Fibroblast of skin of scalp (primary cell): ENCODE data around the gene DHRS7C.

Experiments
- DNase-seq: peaks from one replicate; pipeline ENCODE4 v3.0.0-alpha.2; 2013

DHRS7C gene

DNA sequence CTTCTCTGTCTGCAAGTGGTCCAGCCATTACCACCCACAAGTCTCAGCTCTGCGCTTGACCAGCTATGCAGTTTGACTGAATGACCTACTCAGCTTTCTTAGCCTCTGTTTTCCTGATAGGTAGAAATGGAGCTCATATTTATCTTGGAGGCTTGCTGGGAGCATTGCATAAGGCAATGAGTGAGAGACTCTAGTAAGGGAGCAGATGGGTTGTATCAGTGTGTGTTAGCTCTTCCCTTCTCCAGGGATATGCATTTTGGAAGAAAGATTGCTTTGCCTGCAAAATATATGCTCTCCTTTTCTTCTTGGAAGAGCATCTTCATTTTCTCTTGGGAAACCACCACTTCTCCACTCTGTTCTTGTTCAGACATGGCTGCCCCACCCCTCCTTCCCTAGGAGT, 26.1 kb downstream of the DHRS7C start:
- DNase-seq: no peak

DNA sequence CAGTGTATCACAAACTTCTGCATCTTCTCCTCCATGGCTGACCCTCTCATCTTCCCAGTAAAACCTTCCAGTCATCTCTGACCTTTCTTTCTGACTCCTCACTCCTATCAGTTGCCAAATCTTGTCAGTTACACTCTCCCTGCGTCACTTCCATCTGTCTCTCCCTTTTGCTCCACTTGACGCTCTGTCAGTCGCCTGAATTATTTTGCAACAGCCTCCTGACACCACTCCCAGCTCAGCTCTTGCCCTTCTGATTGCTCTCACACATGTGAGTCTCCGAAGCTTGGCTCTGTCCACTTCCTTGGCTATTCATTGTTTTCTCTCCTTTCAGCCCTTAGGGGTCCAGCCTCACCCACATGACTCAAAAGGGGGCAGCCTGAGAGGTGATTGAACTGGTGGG, 27.7 kb downstream of the DHRS7C start:
- DNase-seq: no peak

DNA sequence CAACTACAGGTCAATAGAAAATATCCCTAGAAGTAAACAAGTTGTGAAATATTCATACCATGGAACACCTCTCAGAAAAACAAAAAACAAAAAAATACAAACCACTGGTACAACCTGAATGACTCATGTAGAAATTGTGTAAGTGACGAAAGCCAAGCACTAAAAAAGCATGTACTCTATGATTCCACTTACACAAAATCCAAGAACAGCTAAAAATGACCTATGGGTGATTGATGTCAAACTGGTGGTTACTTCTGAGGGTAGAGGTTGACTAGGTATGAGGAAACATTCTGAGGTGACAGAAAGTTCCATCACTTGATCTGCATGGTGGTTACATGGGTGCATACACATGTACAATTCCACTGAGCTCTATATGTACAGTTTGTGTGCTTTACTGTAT, 31.1 kb downstream of the DHRS7C start:
- no peak for DNase-seq

DNA sequence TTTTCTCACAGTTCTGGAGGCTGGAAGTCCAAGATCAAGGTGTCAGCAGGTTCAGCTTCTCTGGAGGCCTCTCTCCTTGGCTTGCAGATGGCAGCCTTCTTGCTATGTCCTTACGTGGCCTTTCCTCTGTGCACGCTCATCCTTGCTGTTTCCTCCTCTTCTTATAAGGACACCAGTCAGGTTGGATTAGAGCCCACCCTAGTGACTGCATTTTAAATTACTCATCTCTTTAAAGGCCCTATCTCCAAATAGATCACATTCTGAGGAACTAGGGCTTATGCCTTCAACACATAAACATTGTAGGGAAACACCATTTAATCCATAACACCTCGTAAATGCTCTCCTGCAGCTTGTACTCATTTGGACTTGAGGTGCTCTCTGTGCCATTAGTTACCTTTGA, 36.3 kb downstream of the DHRS7C start:
- peak; percentile 6 for DNase-seq

DNA sequence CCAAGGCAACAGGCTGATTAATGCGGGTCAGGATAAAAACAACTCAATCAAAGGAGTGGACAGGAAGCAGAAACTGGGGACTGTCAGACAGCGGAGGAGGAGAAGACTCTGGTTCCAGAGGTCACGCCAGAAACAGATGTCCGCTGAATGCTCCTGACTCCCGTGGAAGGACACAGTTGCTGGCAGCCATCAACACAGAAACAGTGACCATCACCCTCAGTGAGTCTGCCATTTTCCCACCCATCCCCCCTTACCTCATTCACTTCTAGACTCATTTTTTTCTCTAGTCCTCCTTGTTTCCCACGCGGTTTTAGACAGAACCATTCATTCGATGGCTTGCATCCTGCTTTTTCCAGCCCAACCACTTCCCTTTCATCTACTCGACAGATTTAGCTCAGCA, 40.9 kb downstream of the DHRS7C start:
- no peak for DNase-seq

DNA sequence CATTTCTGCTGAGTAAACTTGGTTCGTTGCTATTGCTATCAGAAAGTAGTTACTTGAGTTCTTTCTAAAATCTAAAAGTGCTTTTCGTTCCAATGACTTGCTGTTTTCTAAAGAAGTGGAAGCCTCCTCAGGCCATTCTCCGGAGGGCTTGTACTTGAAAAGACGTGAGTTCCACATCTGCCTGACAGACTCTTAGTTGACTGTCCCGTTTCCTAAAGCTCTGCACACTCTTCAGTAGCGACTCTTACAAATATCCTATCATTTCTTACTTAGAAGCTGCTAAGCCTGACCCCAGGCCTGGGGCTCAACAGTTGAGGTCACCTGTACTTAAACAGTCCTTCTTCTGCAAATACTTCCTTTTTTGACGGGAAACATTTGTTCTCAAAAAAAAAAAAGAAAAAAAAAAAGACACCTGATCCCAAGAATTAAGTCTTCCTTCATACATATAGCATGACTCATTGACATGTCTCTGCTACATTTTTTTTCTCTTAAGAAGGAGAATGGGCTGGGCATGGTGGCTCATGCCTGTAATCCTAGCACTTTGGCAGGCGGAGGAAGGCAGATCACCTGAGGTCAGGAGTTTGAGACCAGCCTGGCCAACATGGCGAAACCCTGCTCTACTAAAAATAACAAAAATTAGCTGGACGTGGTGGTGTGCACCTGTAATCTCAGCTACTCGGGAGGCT, 61.5 kb downstream of the DHRS7C start:
- no peak for DNase-seq

DNA sequence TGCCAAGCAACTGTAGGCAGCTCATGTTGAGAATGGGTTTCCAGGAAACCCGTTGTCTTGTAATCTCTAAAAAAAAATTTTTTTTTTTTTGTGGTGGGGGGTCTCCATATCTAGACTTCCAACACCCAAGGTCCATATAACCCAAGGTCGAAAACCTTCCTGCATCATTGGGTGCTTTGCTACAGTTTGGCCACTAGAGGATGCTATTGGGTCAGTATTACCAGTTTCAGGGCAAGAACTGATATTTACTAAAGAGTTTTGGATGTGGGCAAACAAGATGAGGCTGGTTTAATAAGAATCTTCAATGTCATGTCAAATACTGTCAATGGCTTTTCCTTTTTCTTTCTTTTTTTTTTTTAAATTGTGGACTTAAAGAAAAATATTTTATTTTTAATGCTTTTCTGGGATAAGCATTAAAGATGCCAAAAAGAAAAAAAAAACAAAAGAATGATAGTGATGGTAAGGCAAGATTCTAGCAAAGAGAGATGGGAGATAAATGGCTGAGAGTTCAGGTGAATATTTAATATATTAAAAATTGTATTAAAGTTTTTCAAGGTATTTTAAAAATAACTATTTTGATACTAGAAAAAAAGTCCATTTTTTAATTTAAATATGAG, 62.2 kb downstream of the DHRS7C start:
- DNase-seq: peak; percentile 54

DNA sequence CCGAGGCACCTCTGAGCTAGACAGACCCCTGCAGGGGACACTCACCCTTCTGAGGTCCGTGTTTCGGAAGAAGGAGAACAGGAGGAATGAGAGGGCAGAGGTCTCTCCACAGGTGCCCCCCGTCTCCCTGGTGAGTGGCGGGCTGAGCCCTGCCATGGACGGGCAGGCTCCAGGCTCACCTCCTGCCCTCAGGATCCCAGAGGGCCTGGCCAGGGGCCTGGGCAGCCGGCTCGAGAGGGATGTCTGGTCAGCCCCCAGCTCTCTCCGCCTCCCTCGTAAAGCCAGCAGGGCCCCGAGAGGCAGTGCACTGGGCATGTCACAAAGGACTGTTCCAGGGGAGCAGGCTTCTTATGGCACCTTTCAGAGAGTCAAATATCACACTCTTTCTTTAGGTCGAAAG, 62.8 kb downstream of the DHRS7C start:
- DNase-seq: no peak

DNA sequence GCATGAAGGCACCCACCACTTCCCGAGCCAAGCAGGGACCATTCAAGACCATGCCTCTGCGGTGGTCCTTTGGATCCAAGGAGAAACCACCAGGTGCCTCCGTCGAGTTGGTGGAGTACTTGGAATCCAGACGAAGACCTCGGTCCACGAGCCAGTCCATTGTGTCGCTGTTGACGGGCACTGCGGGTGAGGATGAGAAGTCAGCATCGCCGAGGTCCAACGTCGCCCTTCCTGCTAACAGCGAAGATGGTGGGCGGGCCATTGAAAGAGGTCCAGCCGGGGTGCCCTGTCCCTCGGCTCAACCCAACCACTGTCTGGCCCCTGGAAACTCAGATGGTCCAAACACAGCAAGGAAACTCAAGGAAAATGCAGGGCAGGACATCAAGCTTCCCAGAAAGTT, 63.4 kb downstream of the DHRS7C start:
- DNase-seq: no peak

DNA sequence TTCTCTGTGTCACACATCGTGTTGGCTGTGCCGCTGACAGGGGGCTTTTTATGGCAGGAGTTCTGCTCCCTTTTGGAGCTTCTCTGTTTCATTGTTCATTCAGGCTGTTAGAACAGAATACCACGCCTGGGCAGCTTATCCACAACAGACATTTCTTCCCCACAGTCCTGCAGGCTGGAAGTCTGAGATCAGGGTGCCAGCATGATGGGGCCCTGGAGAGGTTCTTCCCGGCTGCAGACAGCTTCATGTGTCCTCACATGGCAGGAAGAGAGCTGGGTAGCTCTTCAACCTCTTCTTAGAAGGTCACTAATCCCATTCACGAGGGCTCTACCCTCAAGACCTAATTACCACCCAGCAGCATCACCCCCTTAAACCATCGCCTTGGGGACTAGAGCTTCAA, 65.1 kb downstream of the DHRS7C start:
- no peak for DNase-seq

DNA sequence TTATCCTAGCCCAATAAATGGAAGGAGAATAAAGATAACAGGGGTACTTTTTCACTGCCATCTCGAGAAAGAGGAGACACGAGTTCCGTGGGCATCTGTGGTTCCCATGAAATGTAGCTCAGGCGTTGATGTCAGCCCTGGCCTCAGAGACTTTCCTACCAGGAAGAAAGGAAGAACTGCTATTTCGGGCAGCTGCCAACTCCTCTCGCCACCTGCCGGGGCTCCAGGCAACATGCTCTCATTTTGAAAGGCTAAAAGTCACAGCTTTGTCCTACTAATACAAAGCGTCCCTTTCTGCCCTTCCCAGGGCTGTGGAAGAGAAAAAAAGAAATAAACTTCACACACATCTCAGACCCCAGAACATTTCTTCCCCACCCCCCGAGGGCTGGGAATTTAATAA, 65.8 kb downstream of the DHRS7C start:
- DNase-seq: peak; percentile 18
